Memory B cell (primary cell): ENCODE measurements around the gene TNIK.
"Not testable (repeated sequence)": the region's sequence is repeated elsewhere in the genome, so short reads cannot be mapped to it uniquely, and the experiment has no call there.

ENCODE experiments used
- ATAC-seq: fragments of 150-1000 bp; cut with Tn5 transposase; 2 replicates; pipeline ENCODE4 v1.10.0; 2021; ENCODE audit warnings: low read depth, mild to moderate bottlenecking, moderate library complexity
- DNase-seq, 2 donors: peaks; one replicate each; pipeline ENCODE4 v3.0.0; 2022; ENCODE audit warnings: low spot score in 2 of 2
- H3K27ac Mint-ChIP-seq: one replicate; pipeline ENCODE4 v1.8.0; 2022; ENCODE audit warnings: mild to moderate bottlenecking, moderate library complexity, mixed read lengths
- H3K27me3 Mint-ChIP-seq: one replicate; pipeline ENCODE4 v1.8.0; 2022; ENCODE audit warnings: mixed read lengths
- H3K36me3 Mint-ChIP-seq: one replicate; pipeline ENCODE4 v1.8.0; 2022; ENCODE audit warnings: mild to moderate bottlenecking, mixed read lengths
- H3K4me1 Mint-ChIP-seq: one replicate; pipeline ENCODE4 v1.8.0; 2022; ENCODE audit warnings: mixed read lengths
- H3K4me3 Mint-ChIP-seq: one replicate; pipeline ENCODE4 v1.8.0; 2022; ENCODE audit warnings: mild to moderate bottlenecking, moderate library complexity, mixed read lengths
- H3K9me3 Mint-ChIP-seq: one replicate; pipeline ENCODE4 v1.8.0; 2022; ENCODE audit warnings: mixed read lengths

The TNIK gene

GRCh38 chr3:171388527-171388926, 71.7 kb downstream of the TNIK start:
- peaks cover 1% of the 10 kb centered on the region for H3K27me3 Mint-ChIP-seq
- H3K27ac Mint-ChIP-seq, result no peak overlapping the region
- H3K36me3 Mint-ChIP-seq, result no peaks in the 10 kb centered on the region
- ATAC-seq (no peak), DNase-seq (no peak)
- peaks cover 7% of the 10 kb centered on the region for H3K9me3 Mint-ChIP-seq
- H3K4me1 Mint-ChIP-seq, result peaks cover 3% of the 10 kb centered on the region
- H3K4me3 Mint-ChIP-seq, result no peak overlapping the region

- no peak overlapping the region for H3K4me3 Mint-ChIP-seq
- H3K27ac Mint-ChIP-seq, result no peak overlapping the region
- H3K4me1 Mint-ChIP-seq, result peaks cover 3% of the 10 kb centered on the region
- ATAC-seq, result no peak
- no peaks in the 10 kb centered on the region for H3K36me3 Mint-ChIP-seq
- peaks cover 3% of the 10 kb centered on the region for H3K27me3 Mint-ChIP-seq
- peaks cover 6% of the 10 kb centered on the region for H3K9me3 Mint-ChIP-seq
- no peak for DNase-seq
Observed at GRCh38 chr3:171387062-171387461, 73.1 kb downstream of the TNIK start.

GRCh38 chr3:171385086-171385485, 75.1 kb downstream of the TNIK start:
- peaks cover 3% of the 10 kb centered on the region for H3K4me1 Mint-ChIP-seq
- no peaks in the 10 kb centered on the region for H3K36me3 Mint-ChIP-seq
- H3K27me3 Mint-ChIP-seq, result peaks cover 3% of the 10 kb centered on the region
- no peak for ATAC-seq
- DNase-seq, result no peak
- H3K4me3 Mint-ChIP-seq, result no peak overlapping the region
- H3K9me3 Mint-ChIP-seq, result no peaks in the 10 kb centered on the region
- H3K27ac Mint-ChIP-seq, result no peak overlapping the region

GRCh38 chr3:171384101-171384891, 75.9 kb downstream of the TNIK start:
- ATAC-seq, result no peak
- Mint-ChIP-seq H3K4me1 (peaks cover 3% of the 10 kb centered on the region), H3K9me3 (no peaks in the 10 kb centered on the region), H3K36me3 (no peaks in the 10 kb centered on the region), H3K27ac (no peak overlapping the region), H3K4me3 (no peak overlapping the region), H3K27me3 (peaks cover 3% of the 10 kb centered on the region)
- no peak for DNase-seq

GRCh38 chr3:171383206-171384018, 76.8 kb downstream of the TNIK start:
- Mint-ChIP-seq H3K9me3 (no peaks in the 10 kb centered on the region), H3K4me3 (no peak overlapping the region), H3K27ac (no peak overlapping the region), H3K27me3 (peaks cover 3% of the 10 kb centered on the region), H3K36me3 (no peaks in the 10 kb centered on the region), H3K4me1 (no peaks in the 10 kb centered on the region)
- no peak for DNase-seq
- ATAC-seq, result no peak

- DNase-seq, H3K9me3 Mint-ChIP-seq, H3K4me1 Mint-ChIP-seq, H3K27me3 Mint-ChIP-seq, H3K27ac Mint-ChIP-seq, H3K4me3 Mint-ChIP-seq, ATAC-seq, H3K36me3 Mint-ChIP-seq: not testable (repeated sequence)
Observed at GRCh38 chr3:171382347-171382746, 77.9 kb downstream of the TNIK start.

GRCh38 chr3:171380711-171381425, 79.3 kb downstream of the TNIK start:
- Mint-ChIP-seq H3K27me3 (peaks cover 3% of the 10 kb centered on the region), H3K9me3 (no peaks in the 10 kb centered on the region), H3K36me3 (no peaks in the 10 kb centered on the region), H3K4me3 (no peak overlapping the region), H3K4me1 (no peaks in the 10 kb centered on the region), H3K27ac (no peak overlapping the region)
- DNase-seq (no peak), ATAC-seq (no peak)

GRCh38 chr3:171379961-171380483, 80.2 kb downstream of the TNIK start:
- DNase-seq, result no peak
- H3K27ac Mint-ChIP-seq, result no peak overlapping the region
- no peaks in the 10 kb centered on the region for H3K4me1 Mint-ChIP-seq
- no peak for ATAC-seq
- H3K36me3 Mint-ChIP-seq, result no peaks in the 10 kb centered on the region
- peaks cover 3% of the 10 kb centered on the region for H3K27me3 Mint-ChIP-seq
- H3K4me3 Mint-ChIP-seq, result no peak overlapping the region
- no peaks in the 10 kb centered on the region for H3K9me3 Mint-ChIP-seq

GRCh38 chr3:171379281-171379680, 80.9 kb downstream of the TNIK start:
- Mint-ChIP-seq H3K27ac (no peak overlapping the region), H3K4me3 (no peak overlapping the region), H3K36me3 (no peaks in the 10 kb centered on the region), H3K27me3 (peaks cover 2% of the 10 kb centered on the region), H3K4me1 (no peaks in the 10 kb centered on the region), H3K9me3 (no peaks in the 10 kb centered on the region)
- ATAC-seq (no peak), DNase-seq (no peak)

GRCh38 chr3:171378586-171378985, 81.6 kb downstream of the TNIK start:
- ATAC-seq (no peak), DNase-seq (no peak)
- Mint-ChIP-seq H3K27ac (no peak overlapping the region), H3K36me3 (no peaks in the 10 kb centered on the region), H3K9me3 (no peaks in the 10 kb centered on the region), H3K4me1 (no peaks in the 10 kb centered on the region), H3K4me3 (no peak overlapping the region), H3K27me3 (peaks cover 2% of the 10 kb centered on the region)

- H3K4me1 Mint-ChIP-seq, result no peaks in the 10 kb centered on the region
- H3K27me3 Mint-ChIP-seq, result peaks cover 2% of the 10 kb centered on the region
- H3K4me3 Mint-ChIP-seq, result no peak overlapping the region
- DNase-seq (no peak), ATAC-seq (no peak)
- no peaks in the 10 kb centered on the region for H3K9me3 Mint-ChIP-seq
- H3K36me3 Mint-ChIP-seq, result no peaks in the 10 kb centered on the region
- H3K27ac Mint-ChIP-seq, result no peak overlapping the region
Observed at GRCh38 chr3:171377859-171378258, 82.3 kb downstream of the TNIK start.

- Mint-ChIP-seq H3K4me3 (no peak overlapping the region), H3K27me3 (no peaks in the 10 kb centered on the region), H3K9me3 (no peaks in the 10 kb centered on the region), H3K27ac (no peak overlapping the region), H3K36me3 (no peaks in the 10 kb centered on the region), H3K4me1 (no peaks in the 10 kb centered on the region)
- DNase-seq (no peak), ATAC-seq (no peak)
Observed at GRCh38 chr3:171376596-171376947, 83.6 kb downstream of the TNIK start.

- Mint-ChIP-seq H3K27me3 (no peaks in the 10 kb centered on the region), H3K4me3 (no peak overlapping the region), H3K9me3 (no peaks in the 10 kb centered on the region), H3K4me1 (no peaks in the 10 kb centered on the region), H3K27ac (no peak overlapping the region), H3K36me3 (no peaks in the 10 kb centered on the region)
- no peak for ATAC-seq
- no peak for DNase-seq
Observed at GRCh38 chr3:171375666-171376595, 84.3 kb downstream of the TNIK start.
